NT2/D1 (cell line): ENCODE results near the gene TMEM50A.
"Not testable (repeated sequence)": the region's sequence is repeated elsewhere in the genome, so short reads cannot be mapped to it uniquely, and the experiment has no call there.

Experiments used
- YY1 ChIP-seq: IDR thresholded peaks from 2 replicates; pipeline ENCODE4 v1.6.1; 2011; ENCODE audit not compliant: insufficient read length, insufficient read depth
- ZNF274 ChIP-seq: IDR thresholded peaks from 2 replicates; pipeline ENCODE4 v1.6.1; 2011; ENCODE audit warnings: mild to moderate bottlenecking, low read depth, low read length

DNA sequence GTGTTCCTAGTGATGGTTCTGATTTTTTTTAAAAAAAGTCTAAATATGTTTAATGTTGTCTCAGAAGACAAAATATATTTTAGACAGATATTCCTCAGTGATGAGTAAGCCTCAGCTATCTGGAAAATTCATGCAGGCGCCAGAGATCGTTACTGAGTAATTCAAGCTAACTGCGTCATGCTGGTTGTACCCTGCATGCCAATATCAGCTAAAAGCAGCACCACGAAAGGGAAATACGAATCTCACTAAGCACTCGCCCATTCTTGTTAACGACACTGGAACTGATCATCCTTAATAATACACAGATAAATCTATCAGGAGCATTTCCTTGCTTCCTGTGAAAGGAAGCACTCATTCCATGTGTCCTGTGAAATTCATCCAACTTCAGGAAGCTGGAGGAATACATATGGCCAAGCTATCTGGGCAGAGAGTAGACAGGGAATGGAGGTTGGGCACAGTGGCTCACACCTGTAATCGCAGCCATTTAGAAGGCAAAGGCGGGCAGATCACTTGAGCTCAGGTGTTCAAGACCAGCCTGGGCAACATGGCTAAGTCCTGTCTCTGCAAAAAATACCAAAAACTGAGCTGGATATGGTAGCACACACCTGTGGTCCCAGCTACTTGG is 17.7 kb upstream of the TMEM50A start:
- TF ChIP-seq YY1, ZNF274: not testable (repeated sequence)
